ENCODE results near the gene CDH23.

Gene CDH23

GRCh38 chr10:71613877-71614276 is 217.2 kb downstream of the CDH23 start:
- DNase-seq, result no peak

GRCh38 chr10:71614946-71615345 is 218.2 kb downstream of the CDH23 start:
- DNase-seq, result no peak

- no peak for DNase-seq
Measured at GRCh38 chr10:71615538-71616329, 219.0 kb downstream of the CDH23 start.

GRCh38 chr10:71616817-71617654 is 220.3 kb downstream of the CDH23 start:
- DNase-seq, result no peak

GRCh38 chr10:71618176-71618575 is 221.5 kb downstream of the CDH23 start:
- no peak for DNase-seq

GRCh38 chr10:71618598-71618997 is 221.9 kb downstream of the CDH23 start:
- no peak for DNase-seq

GRCh38 chr10:71620642-71621041 is 223.9 kb downstream of the CDH23 start:
- DNase-seq, result no peak

- no peak for DNase-seq
Measured at GRCh38 chr10:71621231-71622153, 224.8 kb downstream of the CDH23 start.

GRCh38 chr10:71622154-71622526 is 225.4 kb downstream of the CDH23 start:
- no peak for DNase-seq

GRCh38 chr10:71622616-71623015 is 225.9 kb downstream of the CDH23 start:
- no peak for DNase-seq

GRCh38 chr10:71623098-71623985 is 226.6 kb downstream of the CDH23 start:
- no peak for DNase-seq

GRCh38 chr10:71623986-71624291 is 227.2 kb downstream of the CDH23 start:
- DNase-seq, result no peak

GRCh38 chr10:71625445-71626175 is 228.9 kb downstream of the CDH23 start:
- DNase-seq, result no peak

GRCh38 chr10:71627230-71627939 is 230.7 kb downstream of the CDH23 start:
- no peak for DNase-seq

GRCh38 chr10:71627956-71628355 is 231.2 kb downstream of the CDH23 start:
- no peak for DNase-seq

GRCh38 chr10:71629131-71629530 is 232.4 kb downstream of the CDH23 start:
- no peak for DNase-seq

GRCh38 chr10:71630168-71630567 is 233.4 kb downstream of the CDH23 start:
- no peak for DNase-seq

- DNase-seq, result no peak
Measured at GRCh38 chr10:71631007-71631861, 234.5 kb downstream of the CDH23 start.

- no peak for DNase-seq
Measured at GRCh38 chr10:71632200-71632820, 235.6 kb downstream of the CDH23 start.

Measured in CD4-positive, alpha-beta T cell treated with Interleukin-4 for 4 hours (primary cell).